ENCODE results near the gene RPGRIP1. TPM values are rescaled to one million over a fixed set of nuclear protein-coding genes. Genes with fewer than 3 reads are reported as not detected.
"Not testable (repeated sequence)": the region's sequence is repeated elsewhere in the genome, so short reads cannot be mapped to it uniquely, and the experiment has no call there.

Gene RPGRIP1
- total RNA-seq, 2 donors from 2014 or later = not detected

GRCh38 chr14:21272661-21273060 lies 7.2 kb upstream of the RPGRIP1 start:
- H3K9me3 Mint-ChIP-seq; DNase-seq (ENCODE audit: low spot score in 2 of 2); H3K27ac Mint-ChIP-seq; ATAC-seq: not testable (repeated sequence)
- peaks cover 18 to 19% of the 10 kb centered on the region in 2 donors for H3K36me3 Mint-ChIP-seq

GRCh38 chr14:21275261-21275858 lies 4.5 kb upstream of the RPGRIP1 start:
- ATAC-seq (no peak), DNase-seq (ENCODE audit: low spot score in 2 of 2) (no peak)
- Mint-ChIP-seq H3K9me3 (no peaks in the 10 kb centered on the region), H3K36me3 (no peaks in the 10 kb centered on the region), H3K27ac (no peak overlapping the region)

- Mint-ChIP-seq H3K27ac (no peak overlapping the region), H3K9me3 (no peaks in the 10 kb centered on the region), H3K36me3 (no peaks in the 10 kb centered on the region)
- DNase-seq (ENCODE audit: low spot score in 2 of 2) (no peak), ATAC-seq (no peak)
Measured at GRCh38 chr14:21278632-21279031, 1.3 kb upstream of the RPGRIP1 start.

- not testable (repeated sequence) for DNase-seq (ENCODE audit: low spot score in 2 of 2); H3K9me3 Mint-ChIP-seq; H3K36me3 Mint-ChIP-seq; ATAC-seq; H3K27ac Mint-ChIP-seq
Measured at GRCh38 chr14:21281917-21282316, 2.0 kb downstream of the RPGRIP1 start.

DNA sequence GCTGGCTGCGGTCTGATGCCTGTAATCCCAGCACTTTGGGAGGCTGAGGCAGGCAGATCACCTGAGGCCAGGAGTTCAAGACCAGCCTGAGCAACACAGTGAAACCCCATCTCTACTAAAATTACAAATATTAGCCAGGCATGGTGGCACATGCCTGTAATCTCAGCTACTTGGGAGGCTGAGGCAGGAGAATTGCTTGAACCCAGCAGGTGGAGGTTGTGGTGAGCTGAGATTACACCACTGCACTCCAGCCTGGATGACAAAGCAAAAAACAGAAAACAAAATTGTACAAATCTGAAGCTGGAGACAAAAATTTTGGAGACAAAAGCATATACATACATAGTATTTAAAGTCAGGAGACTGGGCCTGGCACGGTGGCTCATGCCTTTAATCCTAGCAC lies 6.6 kb downstream of the RPGRIP1 start:
- DNase-seq (ENCODE audit: low spot score in 2 of 2); H3K36me3 Mint-ChIP-seq; H3K9me3 Mint-ChIP-seq; ATAC-seq; H3K27ac Mint-ChIP-seq: not testable (repeated sequence)

DNA sequence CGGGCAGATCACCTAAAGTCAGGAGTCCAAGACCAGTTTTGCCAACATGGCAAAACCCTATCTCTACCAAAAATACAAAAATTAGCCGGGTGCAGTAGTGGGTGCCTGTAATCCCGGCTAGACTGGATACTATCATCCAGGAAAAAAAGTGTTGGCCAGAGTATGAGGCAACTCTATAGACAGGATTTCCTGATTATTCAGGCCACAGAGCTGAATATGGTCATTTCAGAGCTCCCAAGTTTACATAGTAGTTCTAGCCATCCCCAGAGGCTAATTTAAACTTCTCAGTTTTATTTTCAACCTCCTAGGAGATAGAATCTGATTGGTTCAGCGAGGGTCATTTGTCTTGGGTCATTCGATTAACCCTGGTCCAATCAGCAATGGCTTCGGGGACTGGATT lies 7.3 kb downstream of the RPGRIP1 start:
- no peak overlapping the region for H3K27ac Mint-ChIP-seq
- ATAC-seq = no peak
- no peaks in the 10 kb centered on the region for H3K36me3 Mint-ChIP-seq

GRCh38 chr14:21294026-21294425 lies 14.1 kb downstream of the RPGRIP1 start:
- DNase-seq (ENCODE audit: low spot score in 2 of 2); H3K27ac Mint-ChIP-seq; H3K9me3 Mint-ChIP-seq; H3K36me3 Mint-ChIP-seq; ATAC-seq: not testable (repeated sequence)

More for the DNA sequence above, 7.3 kb downstream of the RPGRIP1 start:
- DNase-seq (ENCODE audit: low spot score in 2 of 2) = no peak
- no peaks in the 10 kb centered on the region for H3K9me3 Mint-ChIP-seq

- no peak overlapping the region for H3K27ac Mint-ChIP-seq
- ATAC-seq = no peak
- H3K9me3 Mint-ChIP-seq = no peaks in the 10 kb centered on the region
- H3K36me3 Mint-ChIP-seq = no peaks in the 10 kb centered on the region
- no peak for DNase-seq (ENCODE audit: low spot score in 2 of 2)
Measured at GRCh38 chr14:21298358-21298757, 18.5 kb downstream of the RPGRIP1 start.

- ATAC-seq (no peak), DNase-seq (ENCODE audit: low spot score in 2 of 2) (no peak)
- no peaks in the 10 kb centered on the region for H3K36me3 Mint-ChIP-seq
- no peak overlapping the region for H3K27ac Mint-ChIP-seq
- no peaks in the 10 kb centered on the region for H3K9me3 Mint-ChIP-seq
Measured at GRCh38 chr14:21299562-21300130, 19.8 kb downstream of the RPGRIP1 start.

DNA sequence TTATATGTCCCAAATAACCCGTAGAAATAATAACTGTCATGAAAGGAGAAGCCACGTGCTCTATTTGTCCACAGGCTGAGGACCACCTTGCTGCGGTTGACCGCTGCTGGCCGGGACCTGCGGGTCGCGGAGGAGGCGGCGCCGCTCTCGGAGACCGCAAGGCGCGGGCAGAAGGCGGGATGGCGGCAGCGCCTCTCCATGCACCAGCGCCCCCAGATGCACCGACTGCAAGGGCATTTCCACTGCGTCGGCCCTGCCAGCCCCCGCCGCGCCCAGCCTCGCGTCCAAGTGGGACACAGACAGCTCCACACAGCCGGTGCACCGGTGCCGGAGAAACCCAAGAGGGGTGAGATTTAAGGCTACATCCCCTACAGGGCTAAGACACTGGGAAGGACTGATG lies 21.0 kb downstream of the RPGRIP1 start:
- peak; percentile 44 to 53 for ATAC-seq
- DNase-seq (ENCODE audit: low spot score in 2 of 2) = peak in 1 of 2 donors; percentile 25
- H3K27ac Mint-ChIP-seq = no peak overlapping the region
- H3K36me3 Mint-ChIP-seq = no peaks in the 10 kb centered on the region
- no peaks in the 10 kb centered on the region for H3K9me3 Mint-ChIP-seq

GRCh38 chr14:21302013-21302835 lies 22.3 kb downstream of the RPGRIP1 start:
- Mint-ChIP-seq H3K36me3 (no peaks in the 10 kb centered on the region), H3K27ac (no peak overlapping the region), H3K9me3 (no peaks in the 10 kb centered on the region)
- no peak for DNase-seq (ENCODE audit: low spot score in 2 of 2)
- ATAC-seq = no peak

DNA sequence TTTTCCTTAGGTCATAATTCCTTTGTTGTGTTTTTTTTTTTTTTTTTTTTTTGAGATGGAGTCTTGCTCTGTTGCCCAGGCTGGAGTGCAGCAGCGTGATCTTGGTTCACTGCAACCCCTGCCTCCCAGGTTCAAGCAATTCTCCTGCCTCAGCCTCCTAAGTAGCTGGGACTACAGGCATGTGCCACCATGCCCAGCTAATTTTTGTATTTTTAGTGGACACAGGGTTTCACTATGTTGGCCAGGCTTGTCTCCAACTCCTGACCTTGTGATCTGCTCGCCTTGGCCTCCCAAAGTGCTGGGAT lies 22.9 kb downstream of the RPGRIP1 start:
- not testable (repeated sequence) for ATAC-seq

DNA sequence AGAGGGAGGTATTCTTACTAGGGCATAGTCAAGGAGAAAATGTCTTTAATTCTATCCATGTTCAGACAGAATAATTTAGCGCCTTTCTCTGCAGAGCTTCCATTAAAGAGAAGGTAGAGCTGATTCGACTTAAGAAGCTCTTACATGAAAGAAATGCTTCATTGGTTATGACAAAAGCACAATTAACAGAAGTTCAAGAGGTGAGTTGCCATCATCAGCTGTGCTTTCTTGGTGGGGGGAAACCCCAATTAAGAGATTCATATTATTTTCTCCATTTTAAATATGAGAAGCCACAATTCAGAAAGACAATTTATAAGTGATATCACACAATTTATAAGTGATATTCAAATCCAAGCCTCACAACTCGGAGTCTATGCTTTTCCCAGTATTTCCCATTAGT lies 27.8 kb downstream of the RPGRIP1 start:
- no peak for ATAC-seq

More for the DNA sequence above, 22.9 kb downstream of the RPGRIP1 start:
- not testable (repeated sequence) for DNase-seq (ENCODE audit: low spot score in 2 of 2); H3K9me3 Mint-ChIP-seq; H3K36me3 Mint-ChIP-seq; H3K27ac Mint-ChIP-seq

DNA sequence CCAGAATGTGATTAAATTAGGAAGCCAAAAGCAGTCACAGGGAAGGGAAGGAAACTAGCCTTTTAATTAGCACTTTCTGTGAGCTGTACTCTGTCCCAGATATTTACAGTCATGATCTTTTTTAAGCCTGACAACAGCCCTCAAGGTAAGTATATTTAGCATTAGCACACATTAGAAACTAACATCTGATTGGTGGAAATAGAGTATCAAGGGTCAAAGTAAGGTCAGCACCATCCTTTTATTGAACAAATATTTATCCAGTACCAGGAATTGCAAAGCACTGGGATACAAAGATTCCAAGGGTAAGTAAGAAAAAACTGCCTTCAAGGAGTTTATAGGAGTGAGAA lies 28.2 kb downstream of the RPGRIP1 start:
- no peaks in the 10 kb centered on the region for H3K9me3 Mint-ChIP-seq
- ATAC-seq (no peak), DNase-seq (ENCODE audit: low spot score in 2 of 2) (no peak)
- H3K36me3 Mint-ChIP-seq = no peaks in the 10 kb centered on the region
- peak overlapping the region in 1 of 2 donors; percentile 79 for H3K27ac Mint-ChIP-seq

More for the DNA sequence above, 27.8 kb downstream of the RPGRIP1 start:
- Mint-ChIP-seq H3K27ac (peak overlapping the region in 1 of 2 donors; percentile 79), H3K9me3 (no peaks in the 10 kb centered on the region), H3K36me3 (no peaks in the 10 kb centered on the region)
- DNase-seq (ENCODE audit: low spot score in 2 of 2) = no peak

- Mint-ChIP-seq H3K27ac (peak overlapping the region; percentile 69 to 79), H3K36me3 (no peaks in the 10 kb centered on the region), H3K9me3 (no peaks in the 10 kb centered on the region)
- ATAC-seq (peak; percentile 90 to 94), DNase-seq (ENCODE audit: low spot score in 2 of 2) (peak; percentile 58 to 90)
Measured at GRCh38 chr14:21308479-21309237, 28.8 kb downstream of the RPGRIP1 start.

GRCh38 chr14:21309238-21309636 lies 29.4 kb downstream of the RPGRIP1 start:
- Mint-ChIP-seq H3K9me3 (no peaks in the 10 kb centered on the region), H3K36me3 (no peaks in the 10 kb centered on the region), H3K27ac (peak overlapping the region; percentile 69 to 79)
- DNase-seq (ENCODE audit: low spot score in 2 of 2) (no peak), ATAC-seq (no peak)

GRCh38 chr14:21309956-21310355 lies 30.1 kb downstream of the RPGRIP1 start:
- Mint-ChIP-seq H3K27ac (no peak overlapping the region), H3K36me3 (no peaks in the 10 kb centered on the region), H3K9me3 (no peaks in the 10 kb centered on the region)
- DNase-seq (ENCODE audit: low spot score in 2 of 2) = no peak
- ATAC-seq = no peak
